ENCODE data around the gene HTRA1. TPM values are rescaled to one million over a fixed set of nuclear protein-coding genes. Genes with fewer than 3 reads are reported as not detected.

The HTRA1 gene
- total RNA-seq, 1 donor from 2014 or later = 102 TPM

- DNase-seq = no peak
Observed at GRCh38 chr10:122516734-122517133, 55.4 kb downstream of the HTRA1 start.

GRCh38 chr10:122519144-122519543 is 57.8 kb downstream of the HTRA1 start:
- DNase-seq = no peak

- DNase-seq = no peak
Observed at GRCh38 chr10:122519873-122520272, 58.5 kb downstream of the HTRA1 start.

DNA sequence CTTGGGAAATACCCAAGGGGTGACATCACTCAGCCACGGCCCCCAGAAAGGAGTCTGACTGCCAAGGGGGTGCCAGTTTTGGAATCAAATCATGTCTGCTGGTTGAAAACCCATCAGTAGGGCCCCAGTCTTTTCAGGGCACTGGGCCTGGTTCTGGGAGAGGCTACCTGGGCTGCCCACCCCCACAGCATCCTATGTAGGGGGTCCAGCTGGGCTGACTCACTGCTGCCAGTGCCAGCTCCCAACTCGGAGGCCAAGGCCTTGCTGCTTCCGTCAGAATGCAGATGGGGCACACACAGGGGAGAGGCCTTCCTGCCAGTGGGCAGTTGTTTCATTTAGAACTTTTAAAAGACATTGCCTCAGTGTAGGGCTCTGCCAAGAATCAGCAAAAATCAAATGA is 59.7 kb downstream of the HTRA1 start:
- no peak for DNase-seq

DNA sequence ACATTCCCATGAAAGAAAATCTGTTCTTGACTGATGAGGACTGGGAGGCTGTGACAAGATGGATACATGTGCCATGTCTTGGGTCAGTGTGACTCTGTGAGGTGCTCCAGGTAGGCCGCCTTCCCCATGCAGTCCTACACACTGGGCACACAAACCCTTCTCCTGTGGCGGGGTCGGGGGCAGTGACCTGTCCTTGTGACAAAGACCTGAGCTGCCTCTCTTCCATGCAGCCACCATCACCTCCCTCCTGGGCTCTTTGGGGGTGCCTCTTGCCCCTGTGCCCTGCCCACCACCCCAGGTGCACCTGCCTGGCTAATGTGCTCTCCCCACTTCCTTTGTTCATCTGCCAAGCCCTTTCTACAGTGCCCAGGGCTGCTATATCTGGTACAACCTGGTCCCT is 63.5 kb downstream of the HTRA1 start:
- no peak for DNase-seq

DNA sequence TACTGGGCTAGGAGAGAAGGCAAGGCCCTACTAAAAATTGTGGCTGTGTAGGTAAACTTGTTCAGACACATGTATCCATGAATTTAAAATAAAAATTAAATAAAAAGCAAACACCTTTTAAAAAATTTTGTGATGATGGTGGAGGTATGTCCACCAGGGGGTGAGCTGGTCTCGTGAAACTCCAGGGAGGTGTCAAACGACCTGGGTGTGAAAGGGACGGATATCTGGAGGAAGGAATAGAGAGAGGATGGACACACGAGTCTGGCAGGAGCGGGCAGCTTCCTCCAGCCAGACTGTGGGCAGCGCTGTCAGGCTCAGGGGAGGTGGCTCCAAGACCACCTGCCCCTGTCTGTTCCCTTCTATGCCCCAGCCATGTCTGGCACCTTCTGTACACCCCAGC is 64.4 kb downstream of the HTRA1 start:
- DNase-seq = no peak

DNA sequence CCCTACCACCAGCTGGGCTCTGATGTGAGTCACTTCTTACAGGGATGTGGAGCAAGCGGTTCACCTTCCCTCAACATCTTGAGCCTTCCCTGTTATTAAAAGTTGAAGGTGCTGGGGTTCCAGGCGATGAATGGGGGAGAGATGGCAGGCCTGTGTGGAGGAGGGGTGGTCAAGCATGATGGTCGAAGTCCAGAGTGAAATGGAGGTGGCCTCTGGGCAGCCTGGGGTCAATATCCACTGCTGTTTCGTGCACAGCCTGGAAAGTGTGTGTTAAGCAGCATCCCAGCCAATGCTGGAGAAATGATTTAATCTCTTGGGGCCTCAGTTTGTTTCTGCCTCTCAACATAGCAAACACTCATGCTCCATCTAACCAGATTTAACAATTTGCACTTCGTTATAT is 65.5 kb downstream of the HTRA1 start:
- DNase-seq = no peak

GRCh38 chr10:122530177-122530576 is 68.8 kb downstream of the HTRA1 start:
- no peak for DNase-seq

DNA sequence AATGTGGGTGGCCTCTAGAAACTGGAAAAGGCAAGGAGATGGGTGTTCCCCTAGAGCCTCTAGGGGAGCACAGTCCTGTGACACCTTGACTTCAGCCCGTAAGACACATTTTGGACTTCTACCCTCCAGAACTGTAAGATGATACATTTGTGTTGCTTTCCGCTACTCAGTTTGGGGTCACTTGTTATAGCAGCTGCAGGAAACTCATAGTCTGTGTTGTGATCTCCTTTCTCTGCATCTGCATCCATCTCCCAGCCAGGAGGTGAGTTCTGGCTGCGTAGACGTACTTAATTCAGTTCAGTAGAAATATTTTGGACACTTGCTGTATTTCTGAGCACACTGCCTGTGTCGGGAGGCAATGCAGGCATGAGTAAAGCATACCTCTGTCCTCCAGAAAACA is 69.9 kb downstream of the HTRA1 start:
- DNase-seq = no peak

- DNase-seq = no peak
Observed at GRCh38 chr10:122531939-122532338, 70.6 kb downstream of the HTRA1 start.

GRCh38 chr10:122532601-122533296 is 71.4 kb downstream of the HTRA1 start:
- DNase-seq = no peak

DNA sequence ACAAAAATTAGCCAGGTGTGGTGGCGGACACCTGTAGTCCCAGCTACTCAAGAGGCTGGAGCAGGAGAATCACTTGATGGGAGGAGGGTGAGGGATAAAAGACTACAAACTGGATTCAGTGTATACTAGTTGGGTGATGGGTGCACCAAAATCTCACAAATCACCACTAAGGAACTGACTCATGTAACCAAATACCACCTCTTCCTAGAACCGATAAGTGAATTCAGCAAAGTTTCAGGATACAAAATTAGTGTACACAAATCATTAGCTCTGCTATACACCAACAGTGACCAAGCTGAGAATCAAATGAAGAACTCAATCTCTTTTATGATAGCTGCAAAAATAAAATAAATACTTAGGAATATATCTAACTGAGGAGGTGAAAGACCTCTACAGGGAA is 76.2 kb downstream of the HTRA1 start:
- DNase-seq = no peak

- DNase-seq = no peak
Observed at GRCh38 chr10:122541541-122542002, 80.2 kb downstream of the HTRA1 start.

- DNase-seq = no peak
Observed at GRCh38 chr10:122543676-122544445, 82.5 kb downstream of the HTRA1 start.

DNA sequence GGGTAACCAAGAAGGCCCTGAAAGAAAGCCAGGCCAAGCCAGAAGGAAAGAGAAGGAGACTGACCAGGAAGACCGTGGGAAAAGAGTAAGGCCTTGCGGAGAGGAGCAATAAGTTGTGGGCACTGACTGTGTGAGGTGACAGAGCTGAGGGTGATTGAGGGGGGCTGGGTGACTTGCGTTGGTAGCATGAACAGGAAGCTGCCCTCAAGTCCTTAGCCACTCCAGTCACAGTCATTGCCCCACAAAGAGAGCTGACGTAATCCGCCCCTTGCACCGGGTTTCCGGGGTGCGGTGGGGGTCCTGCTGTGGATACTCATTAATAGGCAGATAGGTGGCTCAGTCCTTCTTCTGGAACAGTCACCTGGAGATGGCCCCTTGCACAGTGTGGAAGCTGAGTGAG is 83.1 kb downstream of the HTRA1 start:
- no peak for DNase-seq

DNA sequence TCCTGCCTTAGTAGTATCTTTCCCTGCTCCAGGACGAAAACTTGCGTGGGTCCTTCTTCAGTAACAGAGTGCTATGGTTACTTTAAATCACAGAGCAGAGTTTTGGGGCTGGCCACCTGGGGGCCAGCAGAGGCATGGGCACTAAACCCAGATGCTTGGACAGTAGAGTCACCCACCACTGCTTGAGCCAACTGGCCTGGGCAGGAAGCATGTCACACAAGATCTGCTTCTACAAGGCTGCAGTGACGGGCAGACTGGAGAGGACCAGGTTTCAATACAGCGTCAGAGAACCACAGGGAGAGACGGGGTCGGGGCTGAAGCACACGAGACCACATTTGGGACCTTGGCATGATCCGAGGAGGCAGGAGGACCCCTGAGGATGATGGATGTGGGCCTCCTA is 84.9 kb downstream of the HTRA1 start:
- no peak for DNase-seq

GRCh38 chr10:122548407-122549085 is 87.2 kb downstream of the HTRA1 start:
- no peak for DNase-seq

DNA sequence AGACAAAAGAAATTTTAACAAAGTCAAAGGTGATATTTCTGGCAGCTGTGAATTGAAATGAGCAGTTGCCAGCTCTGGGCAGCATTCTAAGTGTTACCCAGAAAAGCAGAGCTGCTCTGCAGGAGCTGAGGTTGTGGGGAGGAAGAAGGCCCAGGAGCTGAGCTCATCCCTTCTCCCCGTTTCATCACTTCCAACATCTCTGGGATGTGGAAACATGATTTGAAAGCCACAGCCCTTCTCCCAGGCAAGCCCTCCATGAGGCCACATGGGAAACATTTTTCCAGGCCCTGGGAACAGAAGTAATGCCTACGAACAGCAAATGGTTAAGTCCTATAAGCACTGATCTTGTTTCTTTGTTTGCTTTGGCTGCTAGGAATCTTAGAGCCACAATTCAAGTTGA is 88.3 kb downstream of the HTRA1 start:
- DNase-seq = no peak

DNA sequence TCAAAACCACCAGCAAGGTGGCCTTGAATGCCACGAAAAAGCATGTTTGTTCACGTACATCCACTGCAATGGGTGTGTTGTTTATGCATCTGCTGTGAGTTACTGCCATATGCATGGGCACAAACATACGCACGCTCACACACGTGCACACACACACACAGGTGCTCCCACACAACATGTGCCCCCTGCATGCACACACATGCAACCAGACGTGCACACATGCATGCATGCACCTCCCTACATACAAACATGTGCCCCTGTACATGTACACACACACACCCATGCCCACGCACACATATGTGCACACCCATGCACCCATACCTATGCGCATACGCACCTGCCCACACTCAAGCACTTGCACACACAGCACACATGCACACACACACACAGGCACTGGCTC is 89.1 kb downstream of the HTRA1 start:
- DNase-seq = no peak

DNA sequence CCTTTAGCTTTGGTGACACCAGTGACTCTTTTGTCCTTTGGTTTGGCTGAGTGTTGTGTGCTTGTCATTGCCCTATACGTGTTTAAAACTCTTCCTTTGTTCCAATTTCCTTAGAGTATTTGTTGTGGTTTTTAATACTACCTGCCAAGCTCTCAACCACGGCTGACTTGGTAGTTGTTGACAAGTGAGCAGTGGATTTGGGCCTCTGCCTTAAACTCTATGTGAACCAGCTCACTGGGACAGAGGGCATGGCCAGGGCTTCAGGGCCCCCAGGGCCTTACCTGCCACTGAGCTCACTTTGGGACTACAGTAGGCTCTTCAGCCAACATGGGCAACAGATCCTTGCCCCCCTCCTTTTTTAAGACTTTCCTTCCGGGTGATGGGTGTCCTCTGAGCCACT is 89.6 kb downstream of the HTRA1 start:
- DNase-seq = no peak

DNA sequence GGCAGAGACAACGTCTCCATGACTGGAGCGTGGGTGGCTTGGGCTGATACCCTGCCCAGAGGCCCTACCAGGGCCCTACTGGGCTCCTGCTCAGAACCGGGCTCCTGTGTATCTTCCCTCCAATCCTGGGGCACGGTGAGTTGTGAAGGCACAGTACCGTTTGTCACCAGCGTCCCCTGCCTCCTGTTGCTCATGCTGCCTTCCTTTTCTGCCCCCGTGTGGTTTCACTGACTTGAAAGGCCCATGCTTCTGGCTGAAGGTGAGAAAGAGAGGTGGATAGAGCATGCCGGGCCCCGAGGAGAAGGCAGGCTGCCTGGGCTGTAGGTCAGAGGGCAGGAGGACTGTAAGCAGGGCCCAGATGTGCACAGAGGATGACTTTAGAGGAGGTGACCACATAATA is 90.1 kb downstream of the HTRA1 start:
- no peak for DNase-seq

GRCh38 chr10:122553341-122553740 is 92.0 kb downstream of the HTRA1 start:
- DNase-seq = no peak

All from tongue (tissue), 2 donors.